CD4-positive, alpha-beta T cell treated with Interleukin-10 for 1 hour (primary cell): Measurements from ENCODE around the gene PRDM15.
"Not testable (repeated sequence)": the region's sequence is repeated elsewhere in the genome, so short reads cannot be mapped to it uniquely, and the experiment has no call there.

Experiments
- DNase-seq: peaks from one replicate; pipeline ENCODE4 v3.0.0-alpha.2; 2020

PRDM15 gene

DNA sequence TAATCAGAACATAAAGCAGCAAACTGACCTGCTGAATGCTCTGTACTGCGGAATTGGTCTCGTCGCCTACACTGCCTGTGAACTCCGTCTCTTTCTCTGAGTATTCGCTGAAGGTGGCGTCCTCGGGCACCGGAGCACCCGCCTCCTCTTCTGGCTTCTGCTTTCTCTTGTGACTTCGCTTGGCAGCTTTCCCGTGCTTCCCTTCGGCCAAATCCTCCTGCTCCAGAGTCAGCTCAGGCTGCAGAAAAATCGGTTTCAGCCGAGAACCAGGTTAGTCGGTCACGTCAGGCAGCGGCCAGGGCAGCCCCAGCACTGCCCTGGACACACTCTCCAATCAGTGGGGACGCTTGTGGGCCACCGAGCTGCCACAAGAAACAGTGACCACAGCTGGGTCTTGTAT lies 76.5 kb downstream of the PRDM15 start:
- DNase-seq = no peak

DNA sequence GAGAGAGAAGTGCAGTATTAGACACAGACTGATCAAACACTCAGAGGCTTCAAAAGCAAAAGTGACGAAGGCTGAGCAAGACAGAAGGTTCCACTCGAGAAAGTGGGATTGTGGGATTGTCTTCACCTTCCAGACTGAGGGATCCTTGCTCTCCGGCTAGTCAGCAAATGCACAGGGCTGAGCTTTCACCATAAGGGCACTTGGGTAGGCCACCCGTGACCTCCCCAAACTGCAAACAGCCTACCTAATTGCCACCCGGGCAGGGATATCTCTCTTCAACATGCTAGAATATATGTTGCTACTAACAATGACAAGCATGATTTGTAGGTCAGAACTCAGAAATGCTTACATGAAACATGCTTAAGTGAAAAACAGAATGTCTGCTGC lies 77.0 kb downstream of the PRDM15 start:
- DNase-seq = no peak

DNA sequence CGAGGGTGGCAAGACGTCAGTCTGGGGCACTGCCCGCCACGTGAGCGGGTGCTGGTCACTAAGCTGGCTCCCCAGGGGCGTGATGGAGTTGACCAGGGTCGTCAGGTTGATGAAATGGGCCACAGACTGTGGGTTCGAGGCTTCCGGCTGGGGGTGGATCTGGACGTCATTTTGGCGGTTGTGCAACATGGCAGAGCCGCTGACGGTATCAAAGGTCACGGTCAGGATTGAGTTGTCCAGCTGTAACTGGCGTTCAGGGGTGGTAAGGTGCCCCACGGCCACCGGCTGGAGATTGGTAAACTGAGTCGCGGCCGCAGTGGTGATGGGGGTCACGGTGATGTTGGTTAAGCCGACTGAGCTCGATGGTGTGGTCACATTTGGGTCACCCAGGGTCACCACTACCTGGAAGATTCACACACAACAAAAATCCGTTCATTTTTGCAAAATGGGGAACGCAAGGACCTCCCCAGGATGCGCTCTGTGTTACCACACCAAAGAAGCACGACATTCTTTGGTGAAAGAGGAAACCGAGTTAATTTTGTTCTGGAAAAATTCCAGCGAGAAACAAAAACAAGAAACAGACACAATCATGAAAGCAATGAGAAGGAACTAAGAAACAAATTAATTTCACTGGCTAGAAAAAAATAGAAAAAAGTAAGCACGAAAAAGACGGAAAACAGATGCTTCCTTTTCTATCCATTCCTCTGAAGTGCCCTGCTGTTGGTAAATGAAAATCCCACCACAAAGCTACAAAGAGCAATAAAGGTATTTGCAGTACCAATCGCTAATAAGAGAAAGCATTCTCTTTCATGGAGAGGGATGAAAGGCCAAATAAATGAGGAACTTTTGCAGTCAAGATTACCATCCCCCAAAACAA lies 77.6 kb downstream of the PRDM15 start:
- no peak for DNase-seq

DNA sequence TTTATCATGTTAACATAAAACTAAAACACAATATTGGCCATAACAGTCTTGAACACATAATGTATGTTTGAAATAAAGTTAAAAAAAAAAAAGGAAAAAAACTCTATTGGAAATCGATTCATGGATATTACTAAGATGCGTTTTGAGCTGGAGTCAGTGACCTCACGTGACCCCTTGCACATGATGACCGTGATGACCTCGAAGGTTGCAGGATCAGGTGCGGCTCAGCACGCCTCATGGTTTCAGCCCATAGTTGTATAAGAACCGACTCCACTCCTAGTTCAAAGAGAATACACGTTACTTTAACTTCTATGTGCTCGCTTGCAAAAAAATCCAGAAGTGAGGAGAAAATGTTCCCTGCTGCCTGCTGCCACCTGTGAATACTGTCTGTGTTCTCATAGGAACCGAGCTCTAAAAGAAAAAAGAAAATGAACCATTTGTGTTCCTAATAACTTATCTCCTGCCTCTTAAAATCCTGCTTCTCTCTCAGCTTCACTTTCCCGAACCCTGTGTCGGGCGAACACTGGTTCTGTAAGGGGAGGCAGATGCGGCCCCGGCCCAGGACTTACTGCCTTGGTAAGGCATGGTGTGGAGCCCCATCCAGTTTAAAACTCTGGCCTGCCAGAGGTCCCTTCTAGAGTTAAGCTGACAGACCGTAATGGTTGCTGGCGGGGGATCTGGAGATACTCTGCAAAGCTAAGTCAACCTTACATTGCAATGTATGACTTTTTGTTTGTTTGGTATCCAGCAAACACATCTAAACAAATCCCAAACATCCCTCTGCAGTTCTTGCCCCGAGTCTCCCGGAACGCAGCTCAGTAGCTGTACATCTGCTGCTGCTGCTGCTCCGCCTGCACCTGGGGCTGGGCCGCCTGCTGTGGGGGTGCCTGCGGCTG lies 78.5 kb downstream of the PRDM15 start:
- DNase-seq = no peak

DNA sequence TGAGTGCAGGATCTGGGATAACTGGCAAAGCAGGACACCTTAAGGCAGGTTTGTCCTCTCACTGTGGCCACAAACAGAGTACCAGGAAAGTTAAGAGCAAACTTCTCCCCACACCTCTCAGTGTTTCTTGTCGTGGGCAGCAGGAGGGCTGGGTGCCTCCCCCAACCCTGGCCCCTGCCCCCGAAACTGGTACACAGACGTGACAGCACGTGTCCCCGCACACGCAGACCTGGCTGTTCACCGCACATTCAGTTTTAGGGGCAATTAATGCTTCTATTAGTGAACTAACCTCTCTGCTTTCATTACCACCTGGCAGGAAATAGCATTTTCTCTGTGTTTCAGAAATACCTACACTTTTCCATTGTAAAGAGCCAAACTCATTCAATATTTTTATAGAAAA lies 79.4 kb downstream of the PRDM15 start:
- DNase-seq = no peak

DNA sequence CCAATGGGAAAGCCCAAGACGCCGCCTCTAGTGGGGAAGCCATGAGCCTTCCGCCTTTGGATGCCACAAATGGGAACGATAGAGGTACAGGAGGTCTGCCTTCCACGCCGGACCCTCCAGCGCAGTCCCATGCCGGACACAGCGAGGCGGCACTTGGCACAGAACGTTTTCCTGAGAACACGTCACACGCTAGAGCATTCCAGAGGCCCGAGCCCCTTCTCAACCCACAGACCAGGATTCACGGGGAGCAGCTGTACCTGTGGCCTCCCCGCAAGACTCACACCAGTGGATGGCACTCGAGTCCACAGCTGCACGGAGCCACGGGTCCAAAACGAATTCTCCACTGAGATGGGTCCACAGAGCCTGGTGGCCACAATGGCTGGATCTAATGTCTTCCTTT lies 80.8 kb downstream of the PRDM15 start:
- DNase-seq = no peak

DNA sequence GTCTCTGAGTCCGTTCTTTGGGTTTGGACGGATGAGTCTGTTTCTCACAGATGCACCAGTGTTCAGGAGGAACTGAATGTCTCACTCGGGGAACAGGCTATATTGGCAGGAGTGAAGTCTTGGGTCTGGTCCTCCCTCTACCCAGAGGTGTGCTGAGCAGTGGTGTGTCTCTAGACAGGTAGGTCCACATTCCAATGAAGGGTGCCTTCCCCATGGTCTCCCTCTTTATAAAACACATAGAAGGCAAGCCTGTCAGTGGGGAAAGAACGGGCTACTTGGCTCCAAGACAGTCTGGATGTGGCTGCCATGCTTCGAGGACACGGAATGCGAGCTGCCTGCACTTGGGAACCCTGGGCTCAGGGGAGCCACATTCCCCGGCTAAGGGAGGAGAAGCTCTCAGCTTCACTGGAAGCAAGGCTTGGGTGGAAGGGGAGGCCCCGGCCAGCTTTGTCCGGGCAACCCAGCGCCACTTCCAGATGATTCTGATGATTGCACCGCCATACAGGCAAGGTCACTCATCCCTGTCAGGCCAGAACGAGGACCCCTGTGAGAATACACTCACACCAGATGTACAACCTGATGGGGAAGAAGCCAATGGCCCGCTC lies 82.6 kb downstream of the PRDM15 start:
- DNase-seq = no peak

DNA sequence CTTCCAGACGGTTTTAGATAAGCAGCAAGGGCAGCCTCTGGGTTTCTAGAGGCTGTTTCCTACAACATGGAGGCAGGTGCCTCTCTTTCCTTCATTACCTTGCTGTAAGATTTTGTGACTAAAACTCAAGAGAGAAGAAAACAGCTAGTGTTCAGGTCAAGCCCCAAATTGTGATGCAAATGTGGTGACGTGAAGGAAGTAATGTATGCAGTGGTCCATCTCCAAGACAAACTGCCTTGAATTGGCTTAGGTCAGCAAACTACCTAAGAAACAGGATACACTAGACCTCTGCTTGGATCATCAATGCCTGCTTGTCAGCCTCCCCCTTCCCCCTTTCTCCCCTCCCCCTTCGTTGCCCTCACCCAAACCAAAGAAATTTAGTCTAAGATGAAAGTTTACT lies 83.4 kb downstream of the PRDM15 start:
- no peak for DNase-seq

DNA sequence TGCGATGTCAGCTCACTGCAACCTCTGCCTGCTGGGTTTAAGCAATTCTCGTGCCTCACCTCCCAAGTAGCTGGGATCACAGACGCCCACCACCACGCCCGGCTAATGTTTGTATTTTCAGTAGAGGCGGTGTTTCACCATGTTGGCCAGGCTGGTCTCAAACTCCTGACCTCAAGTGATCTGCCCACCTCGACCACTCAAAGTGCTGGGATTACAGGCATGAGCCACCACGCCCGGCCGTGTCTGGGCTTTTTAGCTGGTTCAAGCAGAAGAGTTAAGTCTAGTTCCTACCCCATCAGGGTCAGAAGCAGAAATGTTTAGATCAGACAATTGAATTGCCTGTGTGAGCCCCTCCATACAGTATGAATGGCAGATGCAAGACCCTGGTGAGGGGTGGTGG lies 84.5 kb downstream of the PRDM15 start:
- DNase-seq = no peak

DNA sequence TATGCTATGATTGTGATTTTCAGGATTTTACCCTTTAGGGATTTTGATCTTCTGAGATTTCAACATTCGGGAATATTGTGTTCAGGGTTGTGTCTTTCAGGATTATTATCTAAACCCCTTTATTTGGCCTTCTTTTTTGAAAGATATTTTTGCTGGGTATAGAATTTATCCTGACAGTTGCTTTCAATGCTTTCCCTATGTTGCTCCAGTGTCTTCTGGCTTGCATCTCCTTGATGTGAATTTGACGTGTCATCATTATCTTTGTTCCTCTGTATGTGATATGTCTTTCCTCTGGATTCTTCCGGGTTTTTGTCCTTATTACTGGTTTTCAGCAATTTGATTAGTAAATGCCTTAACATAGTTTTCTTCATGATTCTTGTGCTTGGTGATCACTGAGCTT lies 86.4 kb downstream of the PRDM15 start:
- DNase-seq = no peak

DNA sequence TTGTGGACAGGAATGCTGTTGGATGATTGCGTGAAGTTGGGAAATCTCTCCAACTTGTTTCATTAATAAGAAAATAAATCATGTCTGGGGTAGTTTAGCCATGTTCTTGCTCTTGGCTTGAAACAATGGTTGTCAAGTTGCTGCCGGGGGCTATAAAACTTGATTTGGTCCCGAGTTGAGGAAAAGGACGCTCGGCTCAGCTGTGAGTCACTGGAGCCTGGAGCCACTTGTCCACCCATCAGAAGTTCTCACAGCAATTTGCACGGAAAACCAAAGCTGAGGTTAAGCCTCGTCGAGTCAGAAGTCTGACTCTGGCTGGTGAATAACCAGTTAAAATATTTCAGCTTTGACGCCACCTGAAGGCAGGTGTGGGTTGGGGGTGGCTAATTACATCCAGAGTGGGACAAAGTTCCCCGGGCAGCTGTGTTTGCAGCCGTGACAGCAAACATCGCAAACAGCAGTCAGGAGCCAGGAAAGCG lies 92.6 kb downstream of the PRDM15 start:
- DNase-seq = no peak

DNA sequence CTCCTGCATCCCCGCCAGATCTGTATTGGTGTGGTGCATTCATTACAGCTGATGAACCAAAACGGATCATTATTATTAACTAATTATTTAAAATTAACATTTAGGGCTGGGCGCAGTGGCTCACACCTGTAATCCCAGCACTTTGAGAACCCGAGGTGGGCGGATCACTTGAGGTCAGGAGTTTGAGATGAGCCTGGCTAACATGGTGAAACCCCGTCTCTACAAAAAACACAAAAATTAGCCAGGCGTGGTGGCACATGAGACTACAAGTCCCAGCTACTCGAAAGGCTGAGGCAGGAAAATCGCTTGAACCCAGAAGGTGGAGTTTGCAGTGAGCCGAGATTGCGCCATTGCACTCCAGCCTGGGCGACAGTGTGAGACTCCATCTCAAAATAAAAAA lies 93.9 kb downstream of the PRDM15 start:
- DNase-seq = not testable (repeated sequence)

DNA sequence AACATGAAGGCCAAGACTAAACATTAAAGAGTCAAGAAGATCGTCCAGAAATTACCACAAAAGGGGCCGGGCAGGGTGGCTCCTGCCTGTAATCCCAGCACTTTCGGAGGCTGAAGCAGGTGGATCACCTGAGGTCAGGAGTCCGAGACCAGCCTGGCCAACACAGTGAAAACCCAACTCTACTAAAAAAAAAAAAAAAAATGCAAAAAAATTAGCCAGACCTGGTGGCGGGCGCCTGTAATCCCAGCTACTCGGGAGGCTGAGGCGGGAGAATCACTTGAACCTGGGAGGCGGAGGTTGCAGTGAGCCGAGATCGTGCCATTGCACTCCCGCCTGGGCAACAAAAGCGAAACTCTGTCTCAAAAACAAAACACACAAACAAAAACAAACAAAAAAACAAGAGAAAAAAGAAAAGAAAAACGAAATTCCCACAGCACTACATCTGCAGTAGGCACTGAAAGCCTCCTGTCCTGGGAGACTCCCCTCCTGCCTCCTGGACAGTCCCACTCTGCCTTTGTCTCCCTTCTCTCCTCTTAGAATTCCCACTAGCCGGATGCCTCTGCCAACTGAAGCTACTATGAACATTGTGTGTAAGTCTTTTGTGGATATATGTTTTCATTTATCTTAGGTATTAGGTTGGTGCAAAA lies 94.6 kb downstream of the PRDM15 start:
- no peak for DNase-seq

DNA sequence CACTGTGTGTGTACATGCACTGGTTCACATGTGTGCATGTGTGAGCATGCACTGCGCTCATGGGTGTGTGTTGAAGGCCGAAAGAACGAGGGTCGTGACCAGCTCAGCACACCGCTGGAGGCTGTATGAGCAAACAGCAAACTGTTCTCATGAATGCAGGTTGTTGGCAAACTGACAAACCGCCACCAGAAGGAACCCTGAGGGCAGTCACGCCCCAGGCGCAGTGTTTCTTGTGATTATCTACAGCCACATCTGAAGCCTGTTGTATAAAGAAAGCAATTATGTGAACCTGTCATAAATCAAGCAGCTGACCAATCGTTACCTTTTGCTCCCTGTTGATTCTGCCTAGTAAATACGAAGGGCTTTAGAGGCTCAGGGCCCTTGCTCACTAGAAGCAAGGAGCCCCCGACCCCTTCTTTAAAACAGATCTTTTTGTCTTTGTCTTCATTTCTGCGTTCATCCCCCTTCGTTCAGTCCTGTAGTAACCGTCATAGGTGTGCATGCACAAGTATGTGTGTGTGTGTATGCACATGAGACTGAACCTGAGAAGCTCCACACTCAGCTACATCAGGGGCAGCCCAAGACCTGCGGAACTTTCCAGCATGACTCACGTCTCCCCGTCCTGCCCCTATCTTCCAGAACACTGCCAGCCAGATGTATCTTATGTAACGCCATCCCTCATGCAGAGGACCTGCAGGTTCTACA lies 95.5 kb downstream of the PRDM15 start:
- DNase-seq = no peak

DNA sequence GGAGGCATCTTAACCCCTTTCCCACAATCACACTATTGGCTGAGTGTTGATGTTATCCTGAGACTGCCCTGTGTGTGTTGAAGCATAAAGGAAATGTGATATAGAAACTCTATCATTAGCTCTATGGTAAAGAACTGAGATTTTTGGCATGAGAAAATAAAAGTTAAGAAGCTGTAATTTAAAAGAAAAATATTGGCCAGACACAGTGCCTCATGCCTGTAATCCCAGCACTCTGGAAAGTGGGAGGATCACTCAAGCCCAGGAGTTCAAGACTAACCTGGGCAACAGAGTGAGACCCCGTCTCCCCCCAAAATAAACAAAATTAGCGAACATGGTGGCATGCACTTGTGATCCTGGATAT lies 98.1 kb downstream of the PRDM15 start:
- no peak for DNase-seq

DNA sequence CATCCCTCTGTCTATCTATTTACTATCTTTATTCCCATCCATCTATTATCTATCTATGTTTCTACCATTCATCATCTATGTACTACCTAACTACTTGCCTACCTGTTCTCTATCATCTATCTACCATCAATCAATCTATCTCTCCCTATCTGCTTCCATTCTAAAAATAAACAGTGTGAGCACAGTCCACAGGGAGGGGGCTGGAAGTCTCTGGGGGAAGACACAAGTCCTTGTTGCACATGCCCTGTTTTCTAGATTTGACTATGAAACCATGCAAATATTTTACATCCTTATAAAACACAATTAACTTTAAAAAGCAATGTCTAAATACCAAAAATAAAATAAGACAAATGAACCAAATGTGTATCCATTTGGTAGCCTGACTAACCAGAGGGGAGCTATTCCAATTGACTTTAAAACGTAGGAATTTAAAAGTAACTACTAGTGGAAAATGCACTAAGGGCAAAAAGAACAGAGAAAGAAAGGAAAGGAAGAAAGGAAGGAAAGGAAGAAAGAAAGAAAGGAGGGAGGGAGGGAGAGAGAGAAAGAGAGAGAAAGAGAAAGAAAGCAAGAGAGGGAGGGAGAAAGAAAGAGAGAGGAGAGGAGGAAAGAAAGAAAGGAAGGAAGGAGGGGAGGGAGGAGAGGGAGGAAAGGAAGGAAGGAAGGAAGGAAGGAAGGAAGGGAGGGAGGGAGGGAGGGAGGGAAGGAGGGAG lies 98.7 kb downstream of the PRDM15 start:
- DNase-seq = no peak

DNA sequence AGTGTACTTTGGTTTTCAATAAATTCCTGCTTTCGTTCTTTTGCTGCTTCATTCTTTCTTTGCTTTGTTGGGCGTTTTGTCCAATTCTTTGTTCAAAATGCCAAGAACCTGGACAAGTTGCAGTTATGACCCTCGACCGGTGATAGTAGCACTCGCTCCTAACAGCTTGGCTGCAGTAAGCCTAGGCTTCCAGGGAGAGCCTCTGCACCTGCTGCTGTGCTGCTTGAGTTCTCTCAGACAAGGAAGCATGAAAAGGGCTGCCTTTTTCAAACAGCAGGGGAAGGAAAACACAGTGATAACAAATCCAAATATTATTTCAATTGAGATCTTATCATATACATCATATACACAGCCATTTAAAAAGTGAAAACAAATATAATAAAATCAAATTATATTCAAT lies 99.5 kb downstream of the PRDM15 start:
- DNase-seq = no peak

DNA sequence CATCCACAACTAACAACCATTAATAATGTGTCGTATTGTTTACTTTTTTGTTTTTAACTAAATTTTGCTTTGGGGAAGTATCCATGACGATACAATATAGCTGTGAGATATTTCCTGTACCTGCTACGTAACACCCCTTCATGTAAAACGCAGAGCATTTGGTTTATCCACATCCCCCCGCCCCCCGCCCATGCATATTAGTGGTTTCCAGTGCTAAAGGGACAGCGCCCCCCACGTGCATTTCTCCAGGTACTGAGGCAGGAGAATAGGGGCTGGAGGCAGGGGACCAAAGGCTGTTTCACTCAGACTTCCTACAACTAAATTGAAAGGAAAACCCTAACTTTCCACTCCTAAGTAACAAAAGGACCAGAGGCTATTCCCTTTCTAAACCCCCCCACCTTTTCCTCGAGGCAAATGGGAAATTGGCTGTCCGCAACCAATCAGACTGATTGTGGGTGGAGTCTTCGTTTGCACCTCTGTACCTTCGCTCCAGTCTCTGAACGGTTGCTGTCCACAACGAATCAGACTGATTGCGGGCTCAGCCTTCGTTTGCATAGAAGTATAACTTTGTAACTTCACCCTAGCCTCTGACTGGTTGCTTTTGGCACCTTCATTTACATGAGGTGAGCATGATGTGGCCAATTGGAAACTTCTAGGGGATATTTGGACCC lies 100.1 kb downstream of the PRDM15 start:
- DNase-seq = no peak

DNA sequence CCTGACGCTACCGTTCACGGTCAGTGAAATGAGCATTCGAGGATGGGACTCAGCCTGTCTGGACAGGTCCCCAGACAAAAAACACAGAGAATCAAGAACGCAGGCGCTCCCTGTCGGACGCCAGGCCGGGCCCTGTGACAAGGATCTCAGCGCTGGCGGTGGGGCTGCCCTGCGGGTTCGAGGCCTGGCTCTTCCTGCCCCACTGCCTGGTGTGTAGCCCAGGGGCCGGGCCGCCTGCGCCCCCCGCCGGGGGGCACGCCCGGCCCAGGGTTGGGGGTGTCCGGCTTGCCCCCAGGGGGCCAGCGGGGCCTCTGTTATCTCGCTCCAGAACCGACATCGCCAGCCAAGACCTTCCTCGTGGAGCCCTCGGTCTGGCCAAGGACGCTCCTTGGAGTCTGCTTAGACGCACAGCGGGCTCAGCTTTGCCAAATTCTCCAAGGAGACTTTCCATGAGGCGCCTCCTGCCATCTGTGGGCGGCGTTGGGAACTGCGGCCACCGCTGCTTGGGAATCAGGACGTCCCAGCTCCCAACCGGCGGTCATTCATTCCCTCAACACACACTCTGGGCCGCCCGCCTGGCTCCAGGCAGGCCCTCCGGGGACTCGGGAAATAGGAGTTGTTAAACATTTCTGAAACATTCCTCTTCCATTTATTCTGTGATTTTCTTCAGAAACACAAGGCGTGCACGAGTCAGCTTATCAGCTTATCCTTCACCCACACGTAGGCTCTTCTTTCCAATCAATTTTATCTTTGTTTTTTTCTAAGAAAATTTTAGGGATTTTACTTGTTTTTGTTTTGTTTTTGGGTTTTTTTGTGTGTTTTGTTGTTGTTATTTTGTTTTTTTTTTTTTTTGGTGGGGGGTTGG lies 101.0 kb downstream of the PRDM15 start:
- no peak for DNase-seq

DNA sequence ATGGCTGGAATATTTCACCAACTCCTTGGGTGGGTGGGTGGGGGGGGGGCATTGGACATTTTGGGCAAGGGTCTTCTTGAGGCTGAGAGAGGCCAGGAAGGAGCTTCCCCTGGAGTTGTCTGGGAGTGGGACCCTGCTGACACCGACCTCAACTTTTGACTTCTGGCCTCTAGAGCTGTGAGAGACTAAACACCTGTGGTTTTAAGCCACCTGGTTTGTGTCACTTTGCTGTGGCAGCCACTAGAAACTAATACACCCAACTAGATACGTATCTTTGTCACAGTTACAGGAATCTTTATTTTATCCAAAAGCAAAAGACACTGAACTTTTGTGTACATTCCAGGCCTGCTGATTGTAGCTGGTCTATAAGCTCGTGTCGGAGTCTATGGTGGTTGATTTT lies 102.4 kb downstream of the PRDM15 start:
- no peak for DNase-seq
